ENCODE measurements around the gene VPS18.

Gene VPS18

GRCh38 chr15:40925495-40925862 is 31.2 kb downstream of the VPS18 start:
- no peak for DNase-seq

GRCh38 chr15:40925863-40926658 is 31.8 kb downstream of the VPS18 start:
- no peak for DNase-seq

GRCh38 chr15:40926659-40927494 is 32.6 kb downstream of the VPS18 start:
- DNase-seq = no peak

GRCh38 chr15:40927495-40927872 is 33.2 kb downstream of the VPS18 start:
- DNase-seq = no peak

GRCh38 chr15:40927873-40928806 is 33.9 kb downstream of the VPS18 start:
- peak in 1 of 2 donors; percentile 38 for DNase-seq

- peak in 1 of 2 donors; percentile 45 for DNase-seq
Measured at GRCh38 chr15:40928821-40929659, 34.8 kb downstream of the VPS18 start, which contains the start of gene DLL4. Gene DLL4 (plus strand): TSS chr15:40929340. CDS start chr15:40929669, 329 bp downstream.

GRCh38 chr15:40929660-40930429 is 35.6 kb downstream of the VPS18 start:
- DNase-seq = no peak

GRCh38 chr15:40930430-40931299 is 36.4 kb downstream of the VPS18 start:
- peak in 1 of 2 donors; percentile 48 for DNase-seq

- no peak for DNase-seq
Measured at GRCh38 chr15:40931300-40932142, 37.3 kb downstream of the VPS18 start.

GRCh38 chr15:40932156-40932555 is 37.9 kb downstream of the VPS18 start:
- no peak for DNase-seq

GRCh38 chr15:40932649-40933516 is 38.6 kb downstream of the VPS18 start:
- DNase-seq = no peak

GRCh38 chr15:40933517-40933902 is 39.3 kb downstream of the VPS18 start:
- DNase-seq = no peak

GRCh38 chr15:40934457-40934856 is 40.2 kb downstream of the VPS18 start:
- no peak for DNase-seq

GRCh38 chr15:40936234-40936708 is 42.0 kb downstream of the VPS18 start:
- DNase-seq = no peak

- no peak for DNase-seq
Measured at GRCh38 chr15:40936709-40937666, 42.7 kb downstream of the VPS18 start.

GRCh38 chr15:40937762-40938535 is 43.7 kb downstream of the VPS18 start:
- DNase-seq = no peak

All from CD4-positive, alpha-beta T cell treated with Interferon alpha-2 for 1 hour (primary cell).